HEK293T (cell line): Measurements from ENCODE around the gene MAN1C1.

Source experiments
- CTCF ChIA-PET: fragments of 350-600 bp; formaldehyde crosslinking; extraction: SDS; loops from one replicate; lab custom pipeline; 2021; ENCODE audit warnings: antibody characterized with exemption, inconsistent platforms; lab: Yijun Ruan, JAX
- POLR2A ChIA-PET: fragments of 350-600 bp; formaldehyde crosslinking; extraction: SDS; loops from one replicate; lab custom pipeline; 2020; ENCODE audit warnings: antibody characterized with exemption, inconsistent platforms; lab: Yijun Ruan, JAX
- DNase-seq: peaks from one replicate; pipeline ENCODE4 v3.0.0; 2012; ENCODE audit warnings: mixed read lengths; ENCODE audit errors: extremely low spot score
- ARNT ChIP-seq: fragments of 450-650 bp; IDR thresholded peaks from 2 replicates; pipeline ENCODE4 v1.6.1; 2017; ENCODE audit warnings: mild to moderate bottlenecking
- BHLHE40 ChIP-seq: fragments of 450-650 bp; IDR thresholded peaks from 2 replicates; pipeline ENCODE4 v1.6.1; 2016; ENCODE audit warnings: mild to moderate bottlenecking, moderate library complexity, borderline replicate concordance
- CTBP1 ChIP-seq: fragments of 450-650 bp; IDR thresholded peaks from 2 replicates; pipeline ENCODE4 v1.6.1; 2016; ENCODE audit warnings: borderline replicate concordance
- ELF4 ChIP-seq: fragments of 450-650 bp; IDR thresholded peaks from 2 replicates; pipeline ENCODE4 v1.6.1; 2017; ENCODE audit warnings: antibody characterized with exemption
- FOXA1 ChIP-seq: fragments of 450-650 bp; IDR thresholded peaks from 2 replicates; pipeline ENCODE4 v1.6.1; 2016; ENCODE audit warnings: mild to moderate bottlenecking
- FOXK2 ChIP-seq: fragments of 450-650 bp; IDR thresholded peaks from 2 replicates; pipeline ENCODE4 v1.6.1; 2016; ENCODE audit warnings: mild to moderate bottlenecking
- FOXM1 ChIP-seq: fragments of 450-650 bp; IDR thresholded peaks from 2 replicates; pipeline ENCODE4 v1.6.1; 2017; ENCODE audit warnings: mild to moderate bottlenecking, borderline replicate concordance
- HDGF ChIP-seq: fragments of 450-650 bp; IDR thresholded peaks from 2 replicates; pipeline ENCODE4 v1.6.1; 2017; ENCODE audit warnings: antibody characterized with exemption, borderline replicate concordance
- L3MBTL2 ChIP-seq: fragments of 450-650 bp; conservative IDR thresholded peaks from 2 replicates; pipeline ENCODE4 v1.6.1; 2016; ENCODE audit warnings: mild to moderate bottlenecking
- LEF1 ChIP-seq: fragments of 450-650 bp; IDR thresholded peaks from 2 replicates; pipeline ENCODE4 v1.6.1; 2017; ENCODE audit warnings: mild to moderate bottlenecking, borderline replicate concordance
- NFRKB ChIP-seq: fragments of 450-650 bp; IDR thresholded peaks from 2 replicates; pipeline ENCODE4 v1.6.1; 2016; ENCODE audit warnings: mild to moderate bottlenecking, moderate library complexity
- SP1 ChIP-seq: fragments of 450-650 bp; IDR thresholded peaks from 2 replicates; pipeline ENCODE4 v1.6.1; 2017
- SUZ12 ChIP-seq: fragments of 450-650 bp; IDR thresholded peaks from 2 replicates; pipeline ENCODE4 v1.6.1; 2016; ENCODE audit warnings: mild to moderate bottlenecking
- TARDBP ChIP-seq: fragments of 450-650 bp; IDR thresholded peaks from 2 replicates; pipeline ENCODE4 v1.6.1; 2016
- ZNF384 ChIP-seq: fragments of 450-650 bp; IDR thresholded peaks from 2 replicates; pipeline ENCODE4 v1.6.1; 2016
- TF ChIP-seq, protein P1 (sequence below): fragments of 450-650 bp; IDR thresholded peaks from 2 replicates; pipeline ENCODE4 v1.6.1; 2016

MAN1C1 gene

DNA sequence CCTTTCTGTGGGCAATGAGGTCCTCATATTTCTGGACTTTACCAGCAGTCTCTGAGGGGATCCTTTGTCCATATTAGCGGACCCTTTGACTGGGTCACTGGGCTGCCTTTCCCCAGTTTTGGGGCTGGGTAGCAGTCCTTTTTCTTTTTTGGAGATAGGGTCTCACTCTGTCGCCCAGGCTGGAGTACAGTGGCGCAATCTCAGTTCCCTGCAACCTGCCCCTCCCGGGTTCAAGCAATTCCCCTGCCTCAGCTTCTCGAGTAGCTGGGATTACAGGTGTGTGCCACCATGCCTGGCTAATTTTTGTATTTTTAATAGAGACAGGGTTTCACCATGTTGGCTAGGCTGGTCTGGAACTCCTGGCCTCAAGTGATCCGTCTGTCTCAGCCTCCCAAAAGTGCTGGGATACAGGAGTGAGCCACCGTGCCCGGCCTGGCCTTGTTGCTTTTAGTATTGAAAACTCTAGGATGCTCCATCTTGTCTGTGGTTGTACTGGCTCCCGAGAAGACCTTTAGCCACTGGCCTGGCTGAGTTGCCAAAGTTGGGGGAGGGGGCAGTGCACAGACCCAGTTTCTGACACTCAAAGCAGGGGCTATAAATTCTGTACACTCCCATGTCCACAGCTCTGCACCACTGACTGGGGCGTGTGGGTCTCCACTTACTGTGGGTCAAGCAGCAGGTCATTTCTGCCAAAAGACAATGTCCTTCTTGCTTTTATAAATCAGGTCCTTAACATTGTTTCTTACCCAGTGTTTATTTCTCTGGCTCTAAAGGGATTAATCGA lies 33.1 kb downstream of the MAN1C1 start:
- ChIA-PET CTCF (no interaction called here), POLR2A (no interaction called here)
- DNase-seq = no peak
- no peak for TF ChIP-seq ARNT
- no peak for TF ChIP-seq CTBP1
- no peak for TF ChIP-seq FOXK2
- TF ChIP-seq SP1 = no peak
- TF ChIP-seq L3MBTL2 = no peak
- no peak for TF ChIP-seq LEF1
- no peak for TF ChIP-seq HDGF
- no peak for TF ChIP-seq BHLHE40
- no peak for TF ChIP-seq NFRKB
- TF ChIP-seq FOXM1 = no peak
- no peak for TF ChIP-seq TARDBP
- no peak for TF ChIP-seq ELF4
- TF ChIP-seq FOXA1 = no peak
- TF ChIP-seq, protein P1, sequence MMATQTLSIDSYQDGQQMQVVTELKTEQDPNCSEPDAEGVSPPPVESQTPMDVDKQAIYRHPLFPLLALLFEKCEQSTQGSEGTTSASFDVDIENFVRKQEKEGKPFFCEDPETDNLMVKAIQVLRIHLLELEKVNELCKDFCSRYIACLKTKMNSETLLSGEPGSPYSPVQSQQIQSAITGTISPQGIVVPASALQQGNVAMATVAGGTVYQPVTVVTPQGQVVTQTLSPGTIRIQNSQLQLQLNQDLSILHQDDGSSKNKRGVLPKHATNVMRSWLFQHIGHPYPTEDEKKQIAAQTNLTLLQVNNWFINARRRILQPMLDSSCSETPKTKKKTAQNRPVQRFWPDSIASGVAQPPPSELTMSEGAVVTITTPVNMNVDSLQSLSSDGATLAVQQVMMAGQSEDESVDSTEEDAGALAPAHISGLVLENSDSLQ = no peak
- TF ChIP-seq ZNF384 = no peak

DNA sequence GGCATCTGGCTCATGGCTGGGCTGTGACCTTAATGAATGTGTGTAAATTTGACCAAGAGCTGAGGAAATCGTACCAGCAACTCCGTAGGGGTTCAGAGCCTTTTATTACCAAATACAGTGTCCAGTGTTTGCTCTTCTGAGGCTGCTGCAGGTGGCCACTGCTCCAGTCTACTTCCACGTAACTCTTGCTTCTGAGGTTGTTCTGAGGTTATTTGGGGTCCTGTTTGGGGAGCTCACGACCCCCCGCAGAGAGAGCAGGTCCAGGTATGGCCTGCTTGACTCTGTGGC lies 33.6 kb downstream of the MAN1C1 start:
- DNase-seq = no peak
- ChIA-PET POLR2A (no interaction called here), CTCF (no interaction called here)
- TF ChIP-seq BHLHE40 (no peak), CTBP1 (no peak), TARDBP (no peak), FOXA1 (no peak), L3MBTL2 (no peak), NFRKB (no peak), HDGF (no peak), LEF1 (no peak), ZNF384 (no peak), FOXM1 (no peak), SUZ12 (no peak), ARNT (no peak), FOXK2 (no peak), ELF4 (no peak), SP1 (no peak)
- TF ChIP-seq, protein P1 = no peak

DNA sequence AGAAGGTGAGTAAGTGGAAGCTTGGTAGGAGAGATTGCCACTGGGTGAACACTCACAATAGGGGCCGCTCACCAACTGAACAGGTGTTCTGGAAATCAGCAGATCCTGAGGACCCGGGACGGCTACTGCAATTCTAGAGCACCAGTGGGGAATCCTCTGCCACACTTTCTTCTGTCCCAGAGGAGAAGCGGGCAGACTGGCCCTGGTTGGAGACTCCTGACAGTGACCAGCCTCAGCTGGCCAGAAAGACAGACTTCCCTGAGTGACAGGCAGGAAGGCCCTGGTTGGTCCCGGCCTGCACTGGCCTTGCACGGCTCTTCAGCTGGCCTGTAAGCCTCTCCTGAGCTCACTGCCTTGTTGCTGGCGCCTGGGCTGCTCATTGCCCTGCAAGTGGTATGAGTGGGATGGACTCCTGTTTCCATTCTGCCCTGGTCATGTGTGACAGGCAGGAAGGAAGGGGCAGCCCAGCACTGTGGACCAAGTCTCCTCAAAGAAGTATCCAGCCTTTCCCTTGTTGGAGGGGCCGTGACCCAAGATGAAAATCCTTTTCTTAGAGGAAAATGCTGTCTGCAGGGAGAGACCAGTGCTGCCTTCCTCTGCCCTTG lies 34.5 kb downstream of the MAN1C1 start:
- DNase-seq = no peak
- TF ChIP-seq ZNF384 = no peak
- TF ChIP-seq, protein P1 = 0 out of 2 replicates have a peak, but pooled peaks have one; percentile 15
- no peak for TF ChIP-seq SUZ12
- POLR2A ChIA-PET = no interaction called here
- CTCF ChIA-PET = no interaction called here

DNA sequence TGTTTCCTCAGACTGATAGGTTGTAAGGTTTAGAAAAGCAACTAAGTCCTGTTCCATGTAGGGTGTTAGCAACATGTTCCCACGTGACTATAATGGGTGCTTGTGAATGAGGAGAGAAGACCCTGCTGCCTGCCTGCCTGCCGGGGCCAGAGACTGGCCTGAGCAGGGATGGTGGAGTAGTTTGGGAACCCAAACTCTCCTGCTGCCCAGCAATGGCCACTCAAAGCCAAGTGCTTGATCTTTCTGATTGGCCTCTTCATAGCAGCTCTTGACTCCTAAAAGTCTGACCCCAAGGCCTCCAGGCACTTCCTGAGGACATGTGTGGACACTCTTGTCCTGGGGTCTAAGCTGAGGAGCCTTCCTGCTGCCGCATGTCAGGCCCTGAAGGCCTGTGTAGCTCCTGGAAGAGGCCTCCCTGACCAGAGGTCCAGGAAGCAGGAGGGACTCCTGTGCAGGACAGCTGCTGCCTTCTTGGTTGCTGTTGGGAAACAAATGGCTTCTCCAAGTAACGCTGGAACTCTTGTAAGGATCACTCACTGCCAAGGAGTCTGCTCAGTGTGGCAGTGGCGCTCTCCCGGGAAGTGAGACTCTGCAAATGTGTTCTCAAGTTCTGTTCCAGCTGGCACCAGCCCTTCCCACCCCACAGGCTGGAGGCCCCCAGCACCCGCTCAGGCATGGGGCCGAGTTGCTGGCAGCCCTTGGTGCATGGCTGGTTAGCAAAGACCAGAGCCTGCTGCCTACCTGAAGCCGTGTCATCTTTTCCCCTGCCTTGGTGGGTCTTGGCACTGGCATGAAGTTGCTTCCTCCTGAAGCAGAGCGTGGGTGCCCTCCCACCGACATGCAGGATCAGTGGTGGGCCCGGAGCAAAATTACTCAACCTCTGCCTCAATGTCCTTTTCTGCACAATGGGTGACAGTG lies 35.5 kb downstream of the MAN1C1 start:
- no peak for DNase-seq
- ChIA-PET CTCF (no interaction called here), POLR2A (no interaction called here)
- TF ChIP-seq LEF1 = no peak

DNA sequence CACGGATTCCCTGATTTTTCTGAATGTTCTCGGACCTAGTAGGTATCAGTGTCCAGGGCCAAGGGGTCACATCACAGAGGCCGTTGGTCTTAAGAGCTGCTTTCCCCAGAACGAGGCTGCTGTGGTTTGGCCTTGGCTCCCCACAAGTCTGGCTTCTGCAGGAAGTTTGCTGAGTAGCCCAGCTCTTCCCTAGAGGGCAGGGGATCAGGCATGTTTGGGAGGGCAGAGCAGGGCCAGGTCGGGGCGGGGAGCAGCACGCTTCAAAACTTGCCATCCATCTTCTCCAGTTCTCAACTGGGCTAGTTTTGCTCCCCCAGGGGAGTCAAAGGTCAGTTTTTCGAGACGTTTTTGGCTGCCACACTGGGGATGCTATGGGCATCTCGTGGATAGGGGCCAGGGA lies 37.0 kb downstream of the MAN1C1 start:
- no peak for DNase-seq
- CTCF ChIA-PET = no interaction called here
- no peak for TF ChIP-seq ELF4
- TF ChIP-seq SP1 = no peak
- no peak for TF ChIP-seq CTBP1
- TF ChIP-seq BHLHE40 = no peak
- no peak for TF ChIP-seq FOXA1
- no peak for TF ChIP-seq TARDBP
- no peak for TF ChIP-seq SUZ12
- TF ChIP-seq NFRKB = no peak
- no peak for TF ChIP-seq ARNT
- TF ChIP-seq ZNF384 = no peak
- no peak for TF ChIP-seq L3MBTL2
- TF ChIP-seq LEF1 = no peak
- no peak for TF ChIP-seq FOXM1
- no peak for TF ChIP-seq HDGF
- TF ChIP-seq, protein P1 = no peak
- TF ChIP-seq FOXK2 = no peak
- POLR2A ChIA-PET = no interaction called here
